Measurements from ENCODE around the gene TBX5. TPM values are rescaled to one million over a fixed set of nuclear protein-coding genes. Genes with fewer than 3 reads are reported as not detected.

The TBX5 gene
- total RNA-seq, 2 donors from 2014 or later = 238 to 345 TPM

- Histone ChIP-seq H3K27ac (no peak overlapping the region), H3K4me1 (no peaks in the 10 kb centered on the region), H3K4me3 (no peak overlapping the region), H3K36me3 (no peaks in the 10 kb centered on the region), H3K9me3 (no peaks in the 10 kb centered on the region), H3K27me3 (no peaks in the 10 kb centered on the region)
- DNase-seq (ENCODE audit: low spot score) = no peak
- TF ChIP-seq CTCF (IDR thresholded peaks at IDR 0.05) = no peak
Measured at GRCh38 chr12:114343585-114344302, 62.2 kb downstream of the TBX5 start.

- DNase-seq (ENCODE audit: low spot score) = no peak
- no peak for TF ChIP-seq CTCF (IDR thresholded peaks at IDR 0.05)
- H3K9me3 ChIP-seq = no peaks in the 10 kb centered on the region
- H3K27ac ChIP-seq = no peak overlapping the region
- H3K27me3 ChIP-seq = no peaks in the 10 kb centered on the region
- no peaks in the 10 kb centered on the region for H3K4me1 ChIP-seq
- H3K4me3 ChIP-seq = no peak overlapping the region
- H3K36me3 ChIP-seq = no peaks in the 10 kb centered on the region
Measured at GRCh38 chr12:114342656-114343055, 63.3 kb downstream of the TBX5 start.

- no peak for TF ChIP-seq CTCF (IDR thresholded peaks at IDR 0.05)
- no peaks in the 10 kb centered on the region for H3K9me3 ChIP-seq
- no peak for DNase-seq (ENCODE audit: low spot score)
- H3K27ac ChIP-seq = no peak overlapping the region
- no peaks in the 10 kb centered on the region for H3K4me1 ChIP-seq
- H3K27me3 ChIP-seq = no peaks in the 10 kb centered on the region
- H3K4me3 ChIP-seq = no peak overlapping the region
- H3K36me3 ChIP-seq = no peaks in the 10 kb centered on the region
Measured at GRCh38 chr12:114341635-114342034, 64.3 kb downstream of the TBX5 start.

GRCh38 chr12:114340231-114340630, 65.7 kb downstream of the TBX5 start:
- DNase-seq (ENCODE audit: low spot score) = no peak
- Histone ChIP-seq H3K9me3 (no peaks in the 10 kb centered on the region), H3K4me1 (no peaks in the 10 kb centered on the region), H3K4me3 (no peak overlapping the region), H3K27ac (no peak overlapping the region), H3K36me3 (no peaks in the 10 kb centered on the region), H3K27me3 (no peaks in the 10 kb centered on the region)
- no peak for TF ChIP-seq CTCF (IDR thresholded peaks at IDR 0.05)

- no peak overlapping the region for H3K27ac ChIP-seq
- H3K27me3 ChIP-seq = no peaks in the 10 kb centered on the region
- H3K4me3 ChIP-seq = no peak overlapping the region
- DNase-seq (ENCODE audit: low spot score) = no peak
- TF ChIP-seq CTCF (IDR thresholded peaks at IDR 0.05) = no peak
- no peaks in the 10 kb centered on the region for H3K9me3 ChIP-seq
- no peaks in the 10 kb centered on the region for H3K36me3 ChIP-seq
- no peaks in the 10 kb centered on the region for H3K4me1 ChIP-seq
Measured at GRCh38 chr12:114339626-114340025, 66.3 kb downstream of the TBX5 start.

- no peak for TF ChIP-seq CTCF (IDR thresholded peaks at IDR 0.05)
- peak overlapping the region in 1 of 2 donors; percentile 3 for H3K27ac ChIP-seq
- no peaks in the 10 kb centered on the region for H3K27me3 ChIP-seq
- no peak overlapping the region for H3K4me3 ChIP-seq
- H3K36me3 ChIP-seq = no peaks in the 10 kb centered on the region
- H3K9me3 ChIP-seq = peaks cover 0 to under 1% of the 10 kb centered on the region in 2 donors
- no peaks in the 10 kb centered on the region for H3K4me1 ChIP-seq
- no peak for DNase-seq (ENCODE audit: low spot score)
Measured at GRCh38 chr12:114335607-114336006, 70.3 kb downstream of the TBX5 start.

Measured in right atrium auricular region (tissue), 2 donors.